IMR-90 (cell line): ENCODE data around the gene THOC2.
"Not testable (repeated sequence)": the region's sequence is repeated elsewhere in the genome, so short reads cannot be mapped to it uniquely, and the experiment has no call there.

Experiments used
- CTCF ChIP-seq: conservative IDR thresholded peaks from 2 replicates; pipeline ENCODE4 v1.5.1; 2012; ENCODE audit warnings: mild to moderate bottlenecking, low read depth, low read length, improper control_type of control experiment
- POLR2A ChIP-seq: IDR thresholded peaks from 2 replicates; pipeline ENCODE4 v1.6.1; 2012; ENCODE audit warnings: mild to moderate bottlenecking, low read depth, low read length

GRCh38 chrX:123735137-123735536 lies 2.3 kb upstream of the THOC2 start:
- TF ChIP-seq CTCF, POLR2A: not testable (repeated sequence)
